RWPE2 (cell line): ENCODE measurements around the gene ZGPAT.

Source experiments
- ATAC-seq: fragments of 200-7000 bp; cut with Tn5 transposase; 3 replicates; pipeline ENCODE4 v1.9.1; 2021; ENCODE audit warnings: low read depth
- DNase-seq: peaks from one replicate; pipeline ENCODE4 v3.0.0-alpha.2; 2020; ENCODE audit warnings: low spot score
- H3K27ac ChIP-seq: fragments of 450-650 bp; 2 replicates; pipeline ENCODE4 v1.5.1; 2017; ENCODE audit warnings: mild to moderate bottlenecking; ENCODE audit not compliant: poor library complexity, severe bottlenecking
- H3K27me3 ChIP-seq: fragments of 250-450 bp; sonication (Bioruptor Pico); 2 replicates; pipeline ENCODE4 v1.5.1; 2021; ENCODE audit warnings: mild to moderate bottlenecking, moderate library complexity; ENCODE audit not compliant: insufficient read depth, poor library complexity, severe bottlenecking
- H3K36me3 ChIP-seq: fragments of 250-450 bp; sonication (Bioruptor Pico); 2 replicates; pipeline ENCODE4 v1.5.1; 2020; ENCODE audit warnings: low read depth, mild to moderate bottlenecking, moderate library complexity
- H3K4me1 ChIP-seq: fragments of 250-450 bp; sonication (Bioruptor Pico); 2 replicates; pipeline ENCODE4 v1.5.1; 2021; ENCODE audit warnings: mild to moderate bottlenecking, moderate library complexity; ENCODE audit not compliant: insufficient read depth, poor library complexity, severe bottlenecking
- H3K4me3 ChIP-seq: fragments of 250-450 bp; sonication (Bioruptor Pico); 2 replicates; pipeline ENCODE4 v1.5.1; 2021; ENCODE audit warnings: mild to moderate bottlenecking, moderate library complexity; ENCODE audit not compliant: severe bottlenecking
- H3K9me3 ChIP-seq: fragments of 250-450 bp; sonication (Bioruptor Pico); 2 replicates; pipeline ENCODE4 v1.5.1; 2021; ENCODE audit warnings: mild to moderate bottlenecking, moderate library complexity; ENCODE audit not compliant: severe bottlenecking
- TF ChIP-seq, protein P1 (sequence below): fragments of 450-650 bp; IDR thresholded peaks from one replicate; pipeline ENCODE4 v1.5.1; 2017; ENCODE audit warnings: mild to moderate bottlenecking, moderate library complexity; ENCODE audit not compliant: poor library complexity, severe bottlenecking

The ZGPAT gene

DNA sequence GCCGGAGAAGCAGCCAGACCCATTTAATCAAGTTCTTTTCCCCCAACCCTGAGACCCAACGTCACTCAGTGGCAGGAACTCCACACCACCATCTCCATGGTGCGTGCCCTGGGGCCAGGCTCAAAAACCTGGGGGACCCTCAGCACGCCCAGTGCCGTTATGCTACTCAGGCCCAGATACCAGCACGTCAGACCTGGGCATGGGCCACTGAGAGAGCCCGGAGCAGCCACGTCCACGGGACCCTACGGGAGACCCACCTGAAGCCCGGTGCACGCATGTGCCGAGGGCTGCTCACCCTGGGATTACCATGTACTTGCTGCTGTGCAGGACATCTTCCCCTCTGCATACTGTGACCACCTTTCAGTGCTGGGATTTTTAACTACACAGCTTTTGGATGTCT, 45.5 kb downstream of the ZGPAT start:
- no peaks in the 10 kb centered on the region for H3K36me3 ChIP-seq
- no peak for ATAC-seq

DNA sequence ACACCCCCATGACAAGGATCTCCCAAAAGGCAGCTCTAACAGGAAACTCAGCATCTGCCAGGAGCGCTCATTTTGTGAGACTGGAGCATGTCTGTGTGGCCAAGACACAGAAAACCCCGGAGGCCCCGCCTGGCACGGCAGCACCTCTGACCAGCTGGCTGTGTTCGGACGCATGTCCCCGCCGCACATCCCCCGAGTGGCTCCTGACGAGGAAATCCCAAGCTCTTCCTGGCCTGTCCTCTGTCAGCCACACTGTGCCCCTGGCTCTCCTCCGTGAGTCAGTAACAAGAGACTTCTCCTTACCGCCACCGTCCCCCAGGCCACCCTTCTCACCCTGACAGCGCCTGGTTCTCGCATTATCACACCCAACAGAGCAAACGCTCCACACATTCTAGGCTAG, 46.2 kb downstream of the ZGPAT start:
- Histone ChIP-seq H3K36me3 (no peaks in the 10 kb centered on the region), H3K4me1 (no peaks in the 10 kb centered on the region), H3K27ac (no peak overlapping the region), H3K4me3 (no peak overlapping the region), H3K27me3 (peaks cover 5% of the 10 kb centered on the region), H3K9me3 (no peaks in the 10 kb centered on the region)
- ATAC-seq (no peak), DNase-seq (peak; percentile 85)
- TF ChIP-seq, protein P1, sequence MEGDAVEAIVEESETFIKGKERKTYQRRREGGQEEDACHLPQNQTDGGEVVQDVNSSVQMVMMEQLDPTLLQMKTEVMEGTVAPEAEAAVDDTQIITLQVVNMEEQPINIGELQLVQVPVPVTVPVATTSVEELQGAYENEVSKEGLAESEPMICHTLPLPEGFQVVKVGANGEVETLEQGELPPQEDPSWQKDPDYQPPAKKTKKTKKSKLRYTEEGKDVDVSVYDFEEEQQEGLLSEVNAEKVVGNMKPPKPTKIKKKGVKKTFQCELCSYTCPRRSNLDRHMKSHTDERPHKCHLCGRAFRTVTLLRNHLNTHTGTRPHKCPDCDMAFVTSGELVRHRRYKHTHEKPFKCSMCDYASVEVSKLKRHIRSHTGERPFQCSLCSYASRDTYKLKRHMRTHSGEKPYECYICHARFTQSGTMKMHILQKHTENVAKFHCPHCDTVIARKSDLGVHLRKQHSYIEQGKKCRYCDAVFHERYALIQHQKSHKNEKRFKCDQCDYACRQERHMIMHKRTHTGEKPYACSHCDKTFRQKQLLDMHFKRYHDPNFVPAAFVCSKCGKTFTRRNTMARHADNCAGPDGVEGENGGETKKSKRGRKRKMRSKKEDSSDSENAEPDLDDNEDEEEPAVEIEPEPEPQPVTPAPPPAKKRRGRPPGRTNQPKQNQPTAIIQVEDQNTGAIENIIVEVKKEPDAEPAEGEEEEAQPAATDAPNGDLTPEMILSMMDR = no peak

More for the DNA sequence above, 45.5 kb downstream of the ZGPAT start:
- Histone ChIP-seq H3K27me3 (peaks cover 5% of the 10 kb centered on the region), H3K4me1 (no peaks in the 10 kb centered on the region), H3K4me3 (no peak overlapping the region), H3K27ac (no peak overlapping the region), H3K9me3 (no peaks in the 10 kb centered on the region)
- TF ChIP-seq, protein P1 = no peak
- peak; percentile 78 for DNase-seq

DNA sequence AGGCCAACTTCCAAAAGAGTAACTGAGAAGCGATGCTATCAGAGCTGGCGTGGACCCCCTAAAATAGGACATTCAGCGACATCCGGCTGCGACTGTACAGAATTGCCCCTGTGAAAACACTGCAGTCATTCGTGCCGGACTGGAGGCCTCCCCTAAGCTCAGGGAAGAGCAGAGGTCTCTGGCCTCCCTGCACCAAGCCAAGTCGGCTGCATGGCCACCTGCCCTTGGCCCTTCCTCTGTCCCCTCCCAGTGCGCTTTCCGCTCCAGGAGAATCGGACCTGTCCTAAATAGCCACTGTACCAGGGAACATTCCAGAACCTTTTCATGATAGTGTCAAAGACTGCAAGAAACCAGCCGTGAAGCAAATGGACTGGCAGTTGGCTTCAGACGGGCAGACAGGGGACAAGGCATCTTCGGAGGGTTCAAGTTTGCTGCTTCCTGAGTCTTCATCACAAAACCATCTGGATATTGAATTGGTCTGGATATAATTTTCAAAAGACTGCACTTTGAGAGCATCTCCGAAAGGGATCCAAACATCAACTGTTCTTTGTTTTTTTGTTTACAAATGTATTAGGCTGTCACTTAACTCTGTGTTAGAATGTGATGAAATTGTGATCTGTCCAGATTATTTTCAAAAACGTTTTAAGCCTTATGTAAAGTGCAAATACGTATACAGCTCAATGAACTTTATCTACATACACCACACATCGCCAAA, 48.3 kb downstream of the ZGPAT start:
- H3K27ac ChIP-seq = no peak overlapping the region
- no peaks in the 10 kb centered on the region for H3K4me1 ChIP-seq
- H3K27me3 ChIP-seq = peaks cover 5% of the 10 kb centered on the region
- TF ChIP-seq, protein P1 = no peak
- ATAC-seq (no peak), DNase-seq (peak; percentile 69)
- H3K36me3 ChIP-seq = no peaks in the 10 kb centered on the region
- no peak overlapping the region for H3K4me3 ChIP-seq
- H3K9me3 ChIP-seq = no peaks in the 10 kb centered on the region

DNA sequence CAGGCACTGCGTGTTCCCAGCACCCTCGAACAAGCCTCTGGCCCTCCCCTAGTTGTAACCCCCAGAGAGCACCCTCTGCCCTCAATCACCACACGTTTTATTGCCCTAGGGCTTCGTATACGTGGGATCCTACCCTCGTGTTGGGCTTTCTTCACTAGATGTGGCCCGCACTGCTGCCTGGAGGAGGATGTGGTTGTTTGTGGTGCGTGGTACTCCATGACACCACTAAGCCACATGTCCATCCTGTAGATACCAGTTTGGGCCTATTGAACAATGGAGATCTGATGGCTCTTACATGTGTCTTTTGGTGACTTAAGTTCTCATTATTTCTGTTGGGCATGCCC, 48.8 kb downstream of the ZGPAT start:
- peak; percentile 57 for DNase-seq
- TF ChIP-seq, protein P1 = no peak
- Histone ChIP-seq H3K27ac (no peak overlapping the region), H3K36me3 (no peaks in the 10 kb centered on the region), H3K4me1 (no peaks in the 10 kb centered on the region), H3K27me3 (peaks cover 5% of the 10 kb centered on the region), H3K9me3 (no peaks in the 10 kb centered on the region), H3K4me3 (no peak overlapping the region)
- no peak for ATAC-seq

DNA sequence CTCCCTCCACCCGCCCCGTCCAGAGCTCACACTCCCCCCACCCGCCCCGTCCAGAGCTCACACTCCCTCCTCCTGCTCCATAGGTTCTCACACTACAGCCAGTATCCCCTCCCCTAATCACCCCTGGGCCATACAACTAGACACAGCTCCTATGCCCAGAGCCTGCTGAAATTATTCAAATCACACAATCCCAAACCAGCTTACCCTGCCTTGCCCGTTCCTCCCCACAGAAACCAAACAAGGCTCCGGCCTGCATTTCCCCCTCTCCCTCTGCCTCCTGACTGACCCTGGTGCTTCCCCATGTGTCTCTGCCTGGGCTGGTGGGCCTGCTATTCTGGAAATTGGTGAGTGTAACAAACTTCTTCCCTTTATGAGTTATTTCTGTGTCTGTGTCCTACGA, 50.3 kb downstream of the ZGPAT start:
- DNase-seq (peak; percentile 57), ATAC-seq (no peak)
- no peaks in the 10 kb centered on the region for H3K4me1 ChIP-seq
- H3K4me3 ChIP-seq = no peak overlapping the region
- H3K9me3 ChIP-seq = no peaks in the 10 kb centered on the region
- no peak overlapping the region for H3K27ac ChIP-seq
- TF ChIP-seq, protein P1 = no peak
- peaks cover 5% of the 10 kb centered on the region for H3K27me3 ChIP-seq
- no peaks in the 10 kb centered on the region for H3K36me3 ChIP-seq
